Keratinocyte (primary cell): ENCODE results near the gene LPCAT1.

Source experiments
- CTCF ChIP-seq, 3 experiments: IDR thresholded peaks in 1 of 3; conservative IDR thresholded peaks in 1 of 3; optimal IDR thresholded peaks in 1 of 3; 2 replicates in 2 of 3; 3 replicates in 1 of 3; pipeline versions ENCODE3 to v1.5.1; 2011; ENCODE audit warnings: low read length in 3 of 3, mild to moderate bottlenecking in 3 of 3, moderate library complexity in 2 of 3, control low read depth in 1 of 3, inconsistent platforms in 1 of 3; ENCODE audit not compliant: insufficient read depth in 2 of 3; ENCODE audit errors: extremely low read depth in 1 of 3
- EZH2 ChIP-seq: IDR thresholded peaks from one replicate; pipeline ENCODE4 v1.6.1; 2012; ENCODE audit warnings: inconsistent platforms, mild to moderate bottlenecking, low read length, moderate library complexity

GRCh38 chr5:1541702-1542400 is 18.1 kb upstream of the LPCAT1 start:
- no peak for TF ChIP-seq CTCF (optimal IDR thresholded peaks at IDR 0.05 in 1 of 3, IDR thresholded peaks at IDR 0.05 in 1 of 3, conservative IDR thresholded peaks at IDR 0.05 in 1 of 3; ENCODE audit: extremely low read depth in 1 of 3, insufficient read depth in 2 of 3, low read length in 3 of 3)
- TF ChIP-seq EZH2: no peak
